GM12878 (cell line): ENCODE results near the gene AGRP. TPM values are rescaled to one million over a fixed set of nuclear protein-coding genes. Genes with fewer than 3 reads are reported as not detected.

Experiments used
- ATAC-seq: fragments of 200-7000 bp; cut with Tn5 transposase; 3 replicates; pipeline ENCODE4 v1.9.1; 2020; ENCODE audit warnings: mild to moderate bottlenecking, moderate library complexity
- BruUV-seq: library from RNA; stranded (reverse); fragments of 400-500 nt; replicated peaks from 2 replicates; lab custom pipeline; 2021; lab: Mats Ljungman, UMichigan
- CTCF ChIA-PET: fragments of 300-600 bp; sonication (Branson Sonifier 250); formaldehyde crosslinking; extraction: SDS; loops from one replicate; lab custom pipeline; 2021; ENCODE audit warnings: inconsistent platforms; lab: Yijun Ruan, JAX
- POLR2A ChIA-PET: fragments of 350-600 bp; formaldehyde crosslinking; extraction: SDS; loops from one replicate; lab custom pipeline; 2021; ENCODE audit warnings: inconsistent platforms; lab: Charles Lee
- RAD21 ChIA-PET: fragments of 300-600 bp; sonication (Branson Sonifier 250); formaldehyde crosslinking; loops from one replicate; lab custom pipeline; 2023; ENCODE audit warnings: antibody characterized with exemption; ENCODE audit not compliant: unreplicated experiment; lab: Charles Lee
- SMC1A ChIA-PET: fragments of 300-600 bp; sonication (Branson Sonifier 250); formaldehyde crosslinking; loops from one replicate; lab custom pipeline; 2023; ENCODE audit not compliant: unreplicated experiment, uncharacterized antibody; lab: Charles Lee
- DNase-seq: peaks from one replicate; pipeline ENCODE4 v3.0.0-alpha.2; 2011; ENCODE audit warnings: low read depth, low spot score
- FAIRE-seq: peaks from 3 replicates; lab custom pipeline; 2011; peaks lifted over from hg19 to GRCh38; lab: Jason Lieb, UNC
- H2AFZ ChIP-seq: 2 replicates; pipeline ENCODE4 v1.6.0; 2011; ENCODE audit warnings: low read depth, low read length, control low read depth; ENCODE audit not compliant: control insufficient read depth
- H3K27ac ChIP-seq: 2 replicates; pipeline ENCODE4 v1.5.1; 2011; ENCODE audit warnings: control low read depth; ENCODE audit not compliant: control insufficient read depth, insufficient read depth
- H3K27me3 ChIP-seq, 2 experiments: replicated peaks in 1 of 2; 2 replicates each; pipeline versions ENCODE4 v1.6.0 to v1.6.1; 2011; ENCODE audit warnings: low read length in 1 of 2; ENCODE audit not compliant: control insufficient read depth in 2 of 2, insufficient read depth in 2 of 2
- H3K36me3 ChIP-seq, 2 experiments: 2 replicates each; pipeline ENCODE4 v1.5.1; 2011; ENCODE audit warnings: low read length in 1 of 2; ENCODE audit not compliant: control insufficient read depth in 2 of 2, insufficient read depth in 2 of 2
- H3K4me1 ChIP-seq: 2 replicates; pipeline ENCODE4 v1.6.1; 2011; ENCODE audit warnings: mild to moderate bottlenecking, low read length, moderate library complexity, mixed read lengths; ENCODE audit not compliant: control insufficient read depth, insufficient read depth
- H3K4me2 ChIP-seq: 2 replicates; pipeline ENCODE4 v1.6.0; 2011; ENCODE audit warnings: control low read depth; ENCODE audit not compliant: control insufficient read depth, insufficient read depth
- H3K4me3 ChIP-seq: fragments of 200-600 bp; sonication (generic); 2 replicates; pipeline ENCODE4 v1.5.1; 2016
- H3K79me2 ChIP-seq: 2 replicates; pipeline ENCODE4 v1.6.0; 2011; ENCODE audit warnings: low read length; ENCODE audit not compliant: control insufficient read depth, insufficient read depth
- H3K9ac ChIP-seq: 2 replicates; pipeline ENCODE4 v1.8.0; 2011; ENCODE audit warnings: low read length, control low read depth, mixed read lengths; ENCODE audit not compliant: control insufficient read depth, insufficient read depth
- H3K9me3 ChIP-seq: replicated peaks from 3 replicates; pipeline ENCODE4 v1.5.1; 2011; ENCODE audit warnings: mild to moderate bottlenecking, low read length; ENCODE audit not compliant: control insufficient read depth, insufficient read depth
- H4K20me1 ChIP-seq: 2 replicates; pipeline ENCODE4 v1.6.0; 2011; ENCODE audit not compliant: control insufficient read depth, insufficient read depth
- NFXL1 ChIP-seq: fragments of 450-650 bp; IDR thresholded peaks from 2 replicates; pipeline ENCODE4 v1.6.1; 2017; ENCODE audit warnings: antibody characterized with exemption, mild to moderate bottlenecking, borderline replicate concordance
- PBX3 ChIP-seq: IDR thresholded peaks from 2 replicates; pipeline ENCODE4 v1.6.1; 2011; ENCODE audit warnings: mild to moderate bottlenecking, low read depth, low read length, moderate library complexity; ENCODE audit not compliant: insufficient replicate concordance
- WGBS: methylation state at CpG from one replicate; pipeline ENCODE4 v1.1.6; 2016; ENCODE audit warnings: low lambda C conversion rate; ENCODE audit not compliant: insufficient replicate concordance, insufficient coverage; ENCODE audit errors: missing lambda C conversion rate; 5-methylcytosine and 5-hydroxymethylcytosine counted together
- in situ Hi-C: fragments of 300-500 bp; cut with MboI; formaldehyde crosslinking; loops from 9 replicates; pipeline ENCODE4 v1.14.3; 2018; ENCODE audit warnings: mixed read lengths
- intact Hi-C: fragments of 100-400 bp; cut with micrococcal nuclease; formaldehyde crosslinking; loops from one replicate; pipeline ENCODE4 v1.14.2; 2022; ENCODE audit not compliant: unreplicated experiment
- polyA plus RNA-seq, 11 experiments: library from polyadenylated mRNA; depleted of rRNA in 4 of 11; unstranded in 6 of 11; stranded (reverse) in 5 of 11; fragments of >200 nt; fragmentation: Nextera tagmentation in 4 of 11; fragmentation: Illumina TruSeq in 1 of 11; extraction: Ambion mirVana in 4 of 11; extraction: Trizol in 1 of 11; gene quantifications; 1 replicate in 1 of 11; 2 replicates in 10 of 11; pipeline versions ENCODE4 v1.2.1 to v1.2.3, GENCODE V29; 2011 to 2016; ENCODE audit warnings: inconsistent platforms in 2 of 11, missing spikeins in 2 of 11, low read depth in 1 of 11
- total RNA-seq, 4 experiments: library from RNA; depleted of rRNA in 3 of 4; stranded (reverse); fragments of >200 nt in 3 of 4; fragmentation: Illumina TruSeq in 1 of 4; extraction: Trizol in 1 of 4; gene quantifications; 2 replicates each; pipeline versions ENCODE4 v1.2.1 to v1.2.3, GENCODE V29; 2013 to 2021
- TF ChIP-seq, protein P1 (sequence below): fragments of 150-350 bp; IDR thresholded peaks from 2 replicates; pipeline ENCODE4 v1.6.1; 2014; ENCODE audit warnings: mild to moderate bottlenecking, low read depth, low read length

The AGRP gene
- total and polyA plus RNA-seq, 10 of the 15 experiments (the other 5 are each of a cell fraction or from before 2014, with no cell fraction given): 0.16 to 0.75 (median 0.53) TPM; not detected in 6

- Histone ChIP-seq H3K9me3 (no peaks in the 10 kb centered on the region), H3K27ac (no peak overlapping the region), H3K27me3 (no peaks in the 10 kb centered on the region), H4K20me1 (no peaks in the 10 kb centered on the region), H2AFZ (no peak overlapping the region), H3K4me3 (no peak overlapping the region), H3K4me2 (no peak overlapping the region), H3K36me3 (peaks cover 14 to 19% of the 10 kb centered on the region in 2 experiments), H3K79me2 (no peaks in the 10 kb centered on the region), H3K9ac (no peak overlapping the region), H3K4me1 (no peaks in the 10 kb centered on the region)
- CTCF ChIA-PET: interaction anchor here (0.7 to 7.7 kb wide), 7 partner anchors 8 to 100 kb away, joined by 3 to 84 read pairs (median 6); no protein-coding TSS in a partner anchor
- WGBS: 97% methylated on average over 5 of the region's 5 CpGs
- RAD21 ChIA-PET: interaction anchor here (0.6 to 1.9 kb wide), 5 partner anchors 16 to 488 kb away, joined by 3 to 18 read pairs (median 4); no protein-coding TSS in a partner anchor
- SMC1A ChIA-PET: interaction anchor here (1.3 kb wide), 3 partner anchors 21 to 27 kb away, joined by 3 to 8 read pairs (median 4); no protein-coding TSS in a partner anchor
- ATAC-seq (no peak), FAIRE-seq (no peak), DNase-seq (no peak)
- in situ Hi-C loops (no loop called here), intact Hi-C loops (no loop called here)
- POLR2A ChIA-PET: no interaction called here
- BruUV-seq: no TSS peak
- TF ChIP-seq NFXL1 (no peak), PBX3 (no peak)
- TF ChIP-seq, protein P1, sequence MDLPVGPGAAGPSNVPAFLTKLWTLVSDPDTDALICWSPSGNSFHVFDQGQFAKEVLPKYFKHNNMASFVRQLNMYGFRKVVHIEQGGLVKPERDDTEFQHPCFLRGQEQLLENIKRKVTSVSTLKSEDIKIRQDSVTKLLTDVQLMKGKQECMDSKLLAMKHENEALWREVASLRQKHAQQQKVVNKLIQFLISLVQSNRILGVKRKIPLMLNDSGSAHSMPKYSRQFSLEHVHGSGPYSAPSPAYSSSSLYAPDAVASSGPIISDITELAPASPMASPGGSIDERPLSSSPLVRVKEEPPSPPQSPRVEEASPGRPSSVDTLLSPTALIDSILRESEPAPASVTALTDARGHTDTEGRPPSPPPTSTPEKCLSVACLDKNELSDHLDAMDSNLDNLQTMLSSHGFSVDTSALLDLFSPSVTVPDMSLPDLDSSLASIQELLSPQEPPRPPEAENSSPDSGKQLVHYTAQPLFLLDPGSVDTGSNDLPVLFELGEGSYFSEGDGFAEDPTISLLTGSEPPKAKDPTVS: no peak
These were observed 34.8 kb downstream of the AGRP start for GRCh38 chr16:67448580-67448979.
